GM12878 (cell line): ENCODE results near the gene PPARA. TPM values are rescaled to one million over a fixed set of nuclear protein-coding genes. Genes with fewer than 3 reads are reported as not detected.

Experiments
- BCLAF1 ChIP-seq: fragments of 450-650 bp; IDR thresholded peaks from 2 replicates; pipeline ENCODE4 v1.6.1; 2017; ENCODE audit warnings: antibody characterized with exemption, mild to moderate bottlenecking, moderate library complexity
- CBX3 ChIP-seq: fragments of 200-600 bp; sonication (generic); IDR thresholded peaks from 2 replicates; pipeline ENCODE4 v1.6.1; 2016; ENCODE audit warnings: low read depth, borderline replicate concordance
- EGR1 ChIP-seq, 2 experiments: IDR thresholded peaks; 1 replicate in 1 of 2; 2 replicates in 1 of 2; pipeline ENCODE4 v1.6.1; 2011 to 2012; ENCODE audit warnings: low read depth in 2 of 2, low read length in 2 of 2, borderline replicate concordance in 1 of 2, mild to moderate bottlenecking in 1 of 2, moderate library complexity in 1 of 2
- ELK1 ChIP-seq: IDR thresholded peaks from 2 replicates; pipeline ENCODE4 v1.6.1; 2012; ENCODE audit warnings: low read depth, low read length, improper control_type of control experiment
- PAX8 ChIP-seq: fragments of 450-650 bp; IDR thresholded peaks from 2 replicates; pipeline ENCODE4 v1.6.1; 2017; ENCODE audit warnings: mild to moderate bottlenecking, moderate library complexity
- RBBP5 ChIP-seq: fragments of 200-600 bp; sonication (generic); conservative IDR thresholded peaks from 2 replicates; pipeline ENCODE4 v1.6.1; 2016
- SPI1 ChIP-seq: IDR thresholded peaks from 2 replicates; pipeline ENCODE4 v1.6.1; 2011; ENCODE audit warnings: low read depth, mild to moderate bottlenecking, low read length, moderate library complexity, borderline replicate concordance; ENCODE audit not compliant: insufficient read depth
- TARDBP ChIP-seq: IDR thresholded peaks from 2 replicates; pipeline ENCODE4 v1.6.1; 2016; ENCODE audit warnings: borderline replicate concordance
- ZNF274 ChIP-seq: IDR thresholded peaks from one replicate; pipeline ENCODE4 v1.8.0; 2011; ENCODE audit not compliant: insufficient read length, insufficient read depth
- ZNF384 ChIP-seq: IDR thresholded peaks from 2 replicates; pipeline ENCODE4 v1.6.1; 2012; ENCODE audit warnings: low read depth, mild to moderate bottlenecking, low read length, improper control_type of control experiment, borderline replicate concordance
- ZZZ3 ChIP-seq: IDR thresholded peaks from 2 replicates; pipeline ENCODE4 v1.6.1; 2011; ENCODE audit warnings: low read depth; ENCODE audit not compliant: control insufficient read depth, insufficient read length
- polyA plus RNA-seq, 11 experiments: library from polyadenylated mRNA; depleted of rRNA in 4 of 11; unstranded in 6 of 11; stranded (reverse) in 5 of 11; fragments of >200 nt; fragmentation: Nextera tagmentation in 4 of 11; fragmentation: Illumina TruSeq in 1 of 11; extraction: Ambion mirVana in 4 of 11; extraction: Trizol in 1 of 11; gene quantifications; 1 replicate in 1 of 11; 2 replicates in 10 of 11; pipeline versions ENCODE4 v1.2.1 to v1.2.3, GENCODE V29; 2011 to 2016; ENCODE audit warnings: inconsistent platforms in 2 of 11, missing spikeins in 2 of 11, low read depth in 1 of 11
- total RNA-seq, 4 experiments: library from RNA; depleted of rRNA in 3 of 4; stranded (reverse); fragments of >200 nt in 3 of 4; fragmentation: Illumina TruSeq in 1 of 4; extraction: Trizol in 1 of 4; gene quantifications; 2 replicates each; pipeline versions ENCODE4 v1.2.1 to v1.2.3, GENCODE V29; 2013 to 2021

The PPARA gene
- total and polyA plus RNA-seq, 10 of the 15 experiments (the other 5 are each of a cell fraction or from before 2014, with no cell fraction given) = 0.72 to 10.4 (median 4.6) TPM

- no peak for TF ChIP-seq BCLAF1
- TF ChIP-seq TARDBP = no peak
- TF ChIP-seq PAX8 = no peak
- TF ChIP-seq ZNF384 = no peak
- no peak for TF ChIP-seq ZZZ3
- TF ChIP-seq RBBP5 = no peak
- no peak for TF ChIP-seq SPI1
- no peak for TF ChIP-seq CBX3
- no peak for TF ChIP-seq ELK1
- TF ChIP-seq ZNF274 = no peak
- no peak for TF ChIP-seq EGR1 (IDR thresholded peaks at IDR 0.05; ENCODE audit: borderline replicate concordance in 1 of 2, low read depth in 2 of 2, low read length in 2 of 2)
Observed at GRCh38 chr22:46240073-46240472, 89.7 kb downstream of the PPARA start (continued).
